ENCODE data around the gene SKIDA1.

Gene SKIDA1

DNA sequence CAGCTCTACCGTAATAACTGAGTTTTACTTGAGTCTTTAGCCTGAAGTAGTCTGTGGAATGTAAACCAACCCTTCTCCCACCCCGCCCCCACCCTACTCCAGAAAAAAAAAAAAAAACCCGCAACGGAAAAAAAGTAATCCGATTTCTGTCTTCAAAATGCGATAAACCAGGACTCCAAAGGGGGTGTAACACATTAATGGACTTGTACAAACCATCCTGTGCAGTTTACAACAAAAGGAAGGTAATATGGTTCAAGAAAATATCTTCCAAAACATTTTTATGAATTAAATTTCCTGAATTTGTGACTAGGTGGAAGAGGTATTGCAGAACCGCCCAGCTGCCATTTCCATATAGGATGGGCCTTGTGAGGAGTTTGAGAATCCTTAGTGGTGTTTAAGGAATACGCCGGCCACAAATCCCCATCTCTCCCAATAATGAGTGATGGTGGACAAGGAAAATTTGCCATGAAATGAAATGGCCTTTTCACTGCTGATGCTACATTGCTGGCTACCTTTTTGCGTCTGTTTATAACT is 10.6 kb downstream of the SKIDA1 start:
- Histone ChIP-seq H3K4me3 (IDR thresholded peaks at IDR 0.05; ENCODE audit: insufficient read depth, low read depth, low read length) (no peak overlapping the region), H3K4me2 (no peak overlapping the region), H3K27me3 (ENCODE audit: insufficient read depth, low read depth) (peaks cover 36% of the 10 kb centered on the region), H4K20me1 (ENCODE audit: insufficient read depth) (no peaks in the 10 kb centered on the region), H3K36me3 (ENCODE audit: insufficient read depth) (no peaks in the 10 kb centered on the region), H3K4me1 (ENCODE audit: low read depth, poor library complexity, severe bottlenecking) (peaks cover 34% of the 10 kb centered on the region), H3K79me2 (ENCODE audit: insufficient read depth, low read depth) (no peaks in the 10 kb centered on the region), H2AFZ (ENCODE audit: low read depth) (no peak overlapping the region), H3K9ac (no peak overlapping the region), H3K27ac (no peak overlapping the region)
- TF ChIP-seq, protein P1, sequence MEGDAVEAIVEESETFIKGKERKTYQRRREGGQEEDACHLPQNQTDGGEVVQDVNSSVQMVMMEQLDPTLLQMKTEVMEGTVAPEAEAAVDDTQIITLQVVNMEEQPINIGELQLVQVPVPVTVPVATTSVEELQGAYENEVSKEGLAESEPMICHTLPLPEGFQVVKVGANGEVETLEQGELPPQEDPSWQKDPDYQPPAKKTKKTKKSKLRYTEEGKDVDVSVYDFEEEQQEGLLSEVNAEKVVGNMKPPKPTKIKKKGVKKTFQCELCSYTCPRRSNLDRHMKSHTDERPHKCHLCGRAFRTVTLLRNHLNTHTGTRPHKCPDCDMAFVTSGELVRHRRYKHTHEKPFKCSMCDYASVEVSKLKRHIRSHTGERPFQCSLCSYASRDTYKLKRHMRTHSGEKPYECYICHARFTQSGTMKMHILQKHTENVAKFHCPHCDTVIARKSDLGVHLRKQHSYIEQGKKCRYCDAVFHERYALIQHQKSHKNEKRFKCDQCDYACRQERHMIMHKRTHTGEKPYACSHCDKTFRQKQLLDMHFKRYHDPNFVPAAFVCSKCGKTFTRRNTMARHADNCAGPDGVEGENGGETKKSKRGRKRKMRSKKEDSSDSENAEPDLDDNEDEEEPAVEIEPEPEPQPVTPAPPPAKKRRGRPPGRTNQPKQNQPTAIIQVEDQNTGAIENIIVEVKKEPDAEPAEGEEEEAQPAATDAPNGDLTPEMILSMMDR (conservative IDR thresholded peaks at IDR 0.05; ENCODE audit: low read depth, low read length): no peak

DNA sequence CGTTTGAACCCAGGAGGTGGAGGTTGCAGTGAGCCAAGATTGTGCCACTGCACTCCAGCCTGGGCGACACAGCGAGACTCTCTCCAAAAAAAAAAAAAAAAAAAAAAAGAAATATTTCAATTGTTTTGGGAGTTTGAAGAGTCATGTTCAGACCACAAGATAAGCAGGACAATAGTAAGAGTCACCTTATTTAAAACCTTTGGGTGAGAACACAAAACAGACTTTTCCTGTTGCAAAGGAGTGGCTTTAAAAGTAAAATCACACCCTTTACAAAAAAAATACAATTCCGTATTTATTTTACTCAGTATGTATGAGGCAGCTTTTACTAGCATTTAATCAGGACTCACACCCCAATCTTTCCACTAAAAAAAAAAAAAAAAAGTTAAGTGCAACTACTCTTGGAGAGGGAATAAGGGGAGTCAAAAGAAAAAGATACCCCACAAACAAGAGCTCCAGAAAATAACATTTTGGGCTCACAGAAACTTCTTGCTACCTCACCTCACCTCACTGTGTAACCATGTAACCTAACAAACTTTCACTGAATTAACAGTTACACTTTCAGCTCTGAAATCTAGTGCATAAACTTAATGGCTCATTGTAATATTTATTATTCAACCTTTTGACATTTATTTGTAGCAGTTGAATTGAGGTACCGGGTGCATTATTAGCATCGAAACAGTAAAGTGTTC is 11.2 kb downstream of the SKIDA1 start:
- no peak overlapping the region for H2AFZ ChIP-seq (ENCODE audit: low read depth)
- no peak overlapping the region for H3K27ac ChIP-seq
- H3K79me2 ChIP-seq (ENCODE audit: insufficient read depth, low read depth): no peaks in the 10 kb centered on the region
- TF ChIP-seq, protein P1 (conservative IDR thresholded peaks at IDR 0.05; ENCODE audit: low read depth, low read length): no peak
- peaks cover 28% of the 10 kb centered on the region for H3K4me1 ChIP-seq (ENCODE audit: low read depth, poor library complexity, severe bottlenecking)
- no peaks in the 10 kb centered on the region for H4K20me1 ChIP-seq (ENCODE audit: insufficient read depth)
- H3K9ac ChIP-seq: no peak overlapping the region
- no peak overlapping the region for H3K4me2 ChIP-seq
- no peaks in the 10 kb centered on the region for H3K36me3 ChIP-seq (ENCODE audit: insufficient read depth)
- H3K27me3 ChIP-seq (ENCODE audit: insufficient read depth, low read depth): peaks cover 30% of the 10 kb centered on the region
- no peak overlapping the region for H3K4me3 ChIP-seq (IDR thresholded peaks at IDR 0.05; ENCODE audit: insufficient read depth, low read depth, low read length)

DNA sequence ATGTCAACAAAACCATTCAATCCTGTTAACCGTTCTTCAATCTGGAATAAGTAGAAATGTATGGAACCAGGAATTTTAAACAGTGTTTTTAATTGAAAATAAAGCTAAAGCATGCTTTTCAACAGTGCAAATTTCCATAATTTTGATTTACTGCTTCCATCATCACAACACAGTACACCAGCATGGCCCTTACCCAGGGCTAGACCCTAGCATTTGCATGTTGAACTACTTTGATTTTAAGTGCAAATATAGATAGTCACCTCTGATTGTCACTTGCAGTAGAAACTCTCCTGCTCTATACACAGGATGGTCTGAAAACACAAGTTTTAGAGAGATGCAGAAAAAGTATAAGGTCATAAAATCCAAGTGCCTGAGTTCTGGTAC is 12.1 kb downstream of the SKIDA1 start:
- Histone ChIP-seq H3K27me3 (ENCODE audit: insufficient read depth, low read depth) (peaks cover 22% of the 10 kb centered on the region), H3K9ac (no peak overlapping the region), H3K27ac (no peak overlapping the region), H3K4me1 (ENCODE audit: low read depth, poor library complexity, severe bottlenecking) (peaks cover 20% of the 10 kb centered on the region), H3K36me3 (ENCODE audit: insufficient read depth) (no peaks in the 10 kb centered on the region), H3K4me2 (no peak overlapping the region), H4K20me1 (ENCODE audit: insufficient read depth) (no peaks in the 10 kb centered on the region), H3K79me2 (ENCODE audit: insufficient read depth, low read depth) (no peaks in the 10 kb centered on the region), H2AFZ (ENCODE audit: low read depth) (no peak overlapping the region), H3K4me3 (IDR thresholded peaks at IDR 0.05; ENCODE audit: insufficient read depth, low read depth, low read length) (no peak overlapping the region)
- TF ChIP-seq, protein P1 (conservative IDR thresholded peaks at IDR 0.05; ENCODE audit: low read depth, low read length): no peak

DNA sequence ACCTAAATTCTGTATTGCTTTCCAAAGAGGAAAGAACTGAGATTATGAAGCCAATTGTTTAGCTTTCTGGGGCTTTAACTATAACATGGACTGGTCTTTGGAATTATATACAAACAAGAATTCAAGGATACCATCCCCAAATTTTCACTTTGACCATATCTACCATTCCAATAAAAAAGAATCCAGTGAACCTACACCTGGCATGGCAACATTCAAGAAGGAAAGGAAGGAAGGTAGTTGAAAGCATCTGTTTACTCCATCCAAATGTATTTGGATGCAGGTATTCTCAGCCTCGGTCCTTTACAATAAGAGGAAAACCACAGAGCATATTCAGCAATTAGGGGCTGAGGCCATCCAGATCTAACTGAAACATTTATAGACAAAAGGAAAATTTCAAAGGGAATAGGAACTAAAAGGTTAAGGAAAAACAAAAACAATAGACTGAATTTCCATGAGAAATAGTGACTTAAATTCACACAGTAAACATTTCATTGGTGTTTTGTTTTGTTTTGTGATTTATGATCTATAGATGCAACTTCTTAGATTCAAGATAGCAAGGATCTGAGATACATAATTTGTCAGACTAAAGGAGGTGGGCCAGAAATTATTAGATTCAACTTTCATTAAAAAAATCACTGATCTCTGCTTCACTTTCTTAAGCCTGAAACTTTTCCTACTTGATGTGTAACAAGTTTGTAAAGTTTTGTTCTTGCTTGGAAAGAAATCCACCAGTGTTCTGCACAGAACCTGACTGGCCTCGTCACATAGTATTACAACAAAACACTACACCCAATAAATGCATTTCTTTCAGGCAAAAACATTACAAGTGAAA is 12.7 kb downstream of the SKIDA1 start:
- Histone ChIP-seq H2AFZ (ENCODE audit: low read depth) (no peak overlapping the region), H3K9ac (no peak overlapping the region), H3K27me3 (ENCODE audit: insufficient read depth, low read depth) (peaks cover 15% of the 10 kb centered on the region), H3K27ac (no peak overlapping the region), H3K36me3 (ENCODE audit: insufficient read depth) (no peaks in the 10 kb centered on the region), H3K4me3 (IDR thresholded peaks at IDR 0.05; ENCODE audit: insufficient read depth, low read depth, low read length) (no peak overlapping the region), H3K4me2 (no peak overlapping the region), H4K20me1 (ENCODE audit: insufficient read depth) (no peaks in the 10 kb centered on the region), H3K4me1 (ENCODE audit: low read depth, poor library complexity, severe bottlenecking) (peaks cover 14% of the 10 kb centered on the region), H3K79me2 (ENCODE audit: insufficient read depth, low read depth) (no peaks in the 10 kb centered on the region)
- TF ChIP-seq, protein P1 (conservative IDR thresholded peaks at IDR 0.05; ENCODE audit: low read depth, low read length): no peak
